ENCODE data around the gene NPFF. TPM values are rescaled to one million over a fixed set of nuclear protein-coding genes. Genes with fewer than 3 reads are reported as not detected.
A peak's percentile ranks its signal among the peaks of the same experiment; 100 is the strongest.
"Not testable (repeated sequence)": the region's sequence is repeated elsewhere in the genome, so short reads cannot be mapped to it uniquely, and the experiment has no call there.

NPFF gene, protein sequence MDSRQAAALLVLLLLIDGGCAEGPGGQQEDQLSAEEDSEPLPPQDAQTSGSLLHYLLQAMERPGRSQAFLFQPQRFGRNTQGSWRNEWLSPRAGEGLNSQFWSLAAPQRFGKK
- polyA plus RNA-seq (ENCODE audit: insufficient read length in 12 of 12), result 1 to 10 TPM in 1 of 12 donors, under 1 TPM in 5, not detected in 6; 0.40 to 2.4 (median 0.69) TPM
- long read RNA-seq, donor 1, result 0 reads
- long read RNA-seq, donor 2, result 0 reads
- long read RNA-seq, donor 3, result 0 reads
- long read RNA-seq, donor 4, result 0 reads
- long read RNA-seq, donor 5, result 0 reads
- long read RNA-seq, donor 6, result 0 reads
- long read RNA-seq, donor 7, result 0 reads
- long read RNA-seq, donor 8, result 0 reads
- long read RNA-seq, donor 9, result 0 reads
- long read RNA-seq, donor 10, result 0 reads
- long read RNA-seq, donor 11, result 0 reads

GRCh38 chr12:53506881-53507602 lies at the start of gene NPFF:
Gene NPFF, minus strand, starts transcription at chr12:53507484. Its CDS starts 10 bp downstream, at chr12:53507474.
- DNase-seq, result no peak

GRCh38 chr12:53552361-53553327 lies 45.4 kb upstream of the NPFF start:
- no peak for DNase-seq

GRCh38 chr12:53551889-53552291 lies 44.6 kb upstream of the NPFF start:
- no peak for DNase-seq

DNA sequence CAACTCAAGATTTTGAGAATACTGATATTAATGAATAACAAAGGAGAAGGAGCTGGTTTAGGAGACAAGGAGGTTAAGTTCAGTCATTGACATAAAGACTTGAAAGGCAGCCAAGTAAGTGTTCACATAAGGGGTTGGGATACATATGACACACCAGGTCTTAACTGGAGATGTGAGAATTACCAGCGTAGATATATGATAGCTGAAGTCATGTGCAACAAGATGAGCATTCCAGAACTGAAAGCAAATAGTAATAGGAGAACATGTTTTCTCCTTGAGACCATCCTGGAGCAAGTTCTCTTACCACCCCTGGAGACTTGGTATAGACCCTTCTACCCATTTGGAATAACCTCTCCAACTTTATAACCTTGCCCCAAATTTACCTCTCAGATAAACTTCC lies 43.3 kb upstream of the NPFF start:
- no peak for DNase-seq

GRCh38 chr12:53550131-53550530 lies 42.8 kb upstream of the NPFF start:
- not testable (repeated sequence) for DNase-seq

- DNase-seq, result not testable (repeated sequence)
Observed at GRCh38 chr12:53548354-53548753, 41.1 kb upstream of the NPFF start.

DNA sequence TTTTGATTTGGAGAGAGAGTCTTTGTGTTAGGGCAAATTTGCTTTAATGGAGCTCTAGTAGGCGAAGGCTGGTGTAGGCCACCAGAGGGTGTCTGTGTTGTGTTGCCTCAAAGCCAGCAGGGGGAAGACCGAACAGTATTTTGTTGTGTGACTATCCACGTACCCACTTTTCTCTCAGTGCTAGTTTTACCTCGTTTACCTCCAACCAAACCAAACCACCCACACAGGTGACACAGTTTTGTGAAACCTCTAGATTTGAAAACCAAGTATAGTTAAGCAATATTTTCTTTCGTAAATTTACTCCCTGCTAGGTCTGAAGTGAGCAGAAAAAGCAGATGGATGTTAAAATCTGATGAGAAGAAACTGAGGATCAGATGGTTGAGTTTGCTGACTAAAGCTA lies 36.3 kb upstream of the NPFF start:
- peak; percentile 67 for DNase-seq

- no peak for DNase-seq
Observed at GRCh38 chr12:53539526-53539925, 32.2 kb upstream of the NPFF start.

GRCh38 chr12:53538209-53538689 lies 31.0 kb upstream of the NPFF start:
- DNase-seq, result no peak

DNA sequence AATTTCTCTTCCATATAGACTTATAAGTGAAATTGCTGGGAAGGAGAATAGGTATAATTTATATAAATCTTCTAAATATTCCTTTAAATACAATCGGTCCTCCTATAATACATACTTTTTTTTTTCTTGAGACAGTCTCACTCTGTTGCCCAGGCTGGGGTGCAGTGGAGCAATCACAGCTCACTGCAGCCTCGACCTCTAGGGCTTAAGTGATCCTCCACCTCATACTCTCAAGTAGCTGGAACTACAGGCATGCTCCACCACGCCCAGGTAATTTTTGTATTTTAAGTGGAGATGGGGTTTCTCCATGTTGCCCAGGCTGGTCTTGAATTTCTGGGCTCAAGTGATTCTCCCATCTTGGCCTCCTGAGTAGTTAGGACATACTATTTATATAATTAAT lies 29.7 kb upstream of the NPFF start:
- DNase-seq, result no peak

DNA sequence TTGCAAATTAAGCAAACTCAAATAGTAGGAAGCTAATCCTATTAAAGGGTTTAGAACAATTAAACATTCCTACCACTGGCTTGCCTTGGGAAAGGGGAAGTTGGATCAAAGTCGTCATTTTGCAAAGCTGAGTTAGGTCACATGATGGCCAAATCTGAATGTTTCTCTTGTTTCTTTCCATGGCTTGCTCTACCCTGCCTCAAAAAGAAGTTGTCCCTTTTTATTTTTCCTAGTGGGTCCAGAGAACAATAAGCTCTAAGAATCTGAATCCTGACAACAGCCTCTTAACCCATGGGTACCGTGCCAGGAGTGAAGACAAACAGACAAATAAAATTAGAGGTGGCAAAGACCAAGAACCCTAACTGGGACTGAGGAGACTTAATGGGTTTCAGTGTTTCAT lies 26.2 kb upstream of the NPFF start:
- DNase-seq, result no peak

DNA sequence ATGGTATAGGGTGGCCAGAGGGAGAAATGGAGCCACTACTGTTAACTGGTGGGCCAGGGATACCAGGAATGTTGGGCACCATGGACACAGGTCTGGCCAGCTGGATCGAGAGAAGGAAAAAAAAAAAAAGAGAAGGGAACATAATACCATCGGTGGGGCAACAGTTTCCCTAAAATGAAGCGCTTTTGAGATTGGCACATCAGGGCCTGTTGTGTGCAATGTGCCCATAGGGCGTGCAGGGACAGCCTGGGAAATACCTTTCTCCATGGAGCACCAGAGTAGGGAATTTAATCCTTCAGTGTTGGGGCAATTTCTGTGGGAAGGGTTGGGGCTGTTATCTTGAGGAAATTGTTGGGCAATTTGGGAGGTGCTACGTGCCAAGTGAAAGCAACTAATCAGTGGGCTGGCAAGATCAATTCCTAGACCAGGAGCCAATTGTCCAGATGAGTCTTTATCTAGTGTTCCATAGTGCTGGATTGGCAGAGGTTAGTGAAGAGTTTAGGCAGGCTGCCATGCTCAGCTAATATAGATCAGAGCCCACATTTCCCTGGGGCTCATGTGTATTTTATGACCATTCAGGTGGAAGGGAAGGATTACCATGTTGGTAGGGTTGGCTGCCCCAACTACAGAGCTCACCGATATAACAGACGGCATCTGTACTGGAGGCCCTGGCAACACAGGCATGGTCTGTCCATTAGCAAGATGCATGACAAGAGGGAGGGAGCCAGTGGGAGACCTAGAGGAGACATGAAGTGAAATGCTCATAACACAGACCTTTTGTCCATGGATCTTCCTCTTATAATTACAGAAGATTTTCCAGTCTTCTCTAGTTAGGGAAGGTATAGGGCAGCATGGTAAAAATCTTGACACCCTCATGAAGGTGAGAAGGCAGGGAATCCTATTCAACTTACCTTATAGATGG lies 25.5 kb upstream of the NPFF start:
- DNase-seq, result no peak

DNA sequence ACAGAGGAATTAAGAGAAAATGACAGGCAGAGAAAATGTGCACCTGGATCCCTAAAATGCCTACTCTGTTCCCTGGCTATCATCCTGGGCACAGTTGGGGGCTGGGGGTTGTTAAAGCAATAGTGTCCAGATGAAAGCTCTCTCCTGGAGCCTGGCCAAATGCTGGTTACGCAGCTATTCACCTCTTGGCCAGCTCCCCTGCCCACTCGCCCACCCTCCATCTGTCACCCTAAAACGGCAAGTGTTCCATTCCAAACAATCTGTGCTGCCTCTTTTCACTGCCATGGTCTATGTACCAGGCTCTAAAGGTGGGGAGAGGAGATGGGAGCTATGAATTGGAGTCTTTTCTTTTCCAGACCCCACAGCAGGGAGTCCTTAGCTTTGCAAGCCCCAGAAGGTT lies 24.7 kb upstream of the NPFF start:
- DNase-seq, result no peak

GRCh38 chr12:53530920-53531319 lies 23.6 kb upstream of the NPFF start:
- DNase-seq, result no peak

- DNase-seq, result no peak
Observed at GRCh38 chr12:53530061-53530460, 22.8 kb upstream of the NPFF start.

DNA sequence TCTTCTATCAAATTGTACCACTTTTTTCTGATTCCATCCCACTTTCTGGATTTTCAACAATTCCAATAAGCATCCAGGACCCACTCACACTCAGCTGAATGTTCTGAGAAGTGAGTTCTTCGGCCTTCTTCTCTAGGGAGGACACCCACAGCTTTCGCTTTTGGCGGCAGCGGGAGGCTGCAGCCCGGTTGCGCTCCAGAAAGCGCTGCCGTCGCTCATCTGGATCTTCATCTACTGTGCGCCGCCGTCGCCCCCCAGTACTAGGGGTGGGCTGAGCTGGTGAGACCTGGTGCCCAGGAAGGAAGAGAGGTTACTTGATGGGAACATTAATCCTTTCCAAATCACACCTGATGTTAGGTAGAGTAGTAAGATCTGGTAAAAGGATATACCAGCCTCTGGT lies 17.2 kb upstream of the NPFF start:
- DNase-seq, result no peak

- no peak for DNase-seq
Observed at GRCh38 chr12:53523131-53523530, 15.8 kb upstream of the NPFF start.

DNA sequence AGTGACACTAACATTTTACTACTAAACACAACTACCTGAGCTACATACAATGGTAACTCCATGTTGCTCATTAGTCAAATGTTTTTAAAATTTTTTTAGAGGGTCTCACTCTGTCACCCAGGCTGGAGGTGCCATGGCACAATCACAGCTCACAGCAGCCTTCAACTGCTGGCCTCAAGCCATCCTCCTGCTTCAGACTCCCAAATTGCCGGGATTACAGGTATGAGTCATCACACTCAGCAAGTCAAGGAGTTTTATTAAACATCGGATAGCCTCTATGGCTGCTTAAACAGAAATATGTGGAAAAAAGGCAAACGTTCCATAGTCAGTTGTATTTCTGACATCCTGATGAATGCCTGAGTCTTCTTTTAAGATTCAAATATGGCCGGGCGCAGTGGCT lies 11.1 kb upstream of the NPFF start:
- no peak for DNase-seq

- DNase-seq, result no peak
Observed at GRCh38 chr12:53516758-53517455, 9.6 kb upstream of the NPFF start.

GRCh38 chr12:53515291-53515680 lies 8.0 kb upstream of the NPFF start:
- DNase-seq, result no peak
